T-helper 9 cell (primary cell): ENCODE measurements around the gene TERT.

Source experiments
- DNase-seq: peaks from one replicate; pipeline ENCODE4 v3.0.0-alpha.2; 2020

The TERT gene

DNA sequence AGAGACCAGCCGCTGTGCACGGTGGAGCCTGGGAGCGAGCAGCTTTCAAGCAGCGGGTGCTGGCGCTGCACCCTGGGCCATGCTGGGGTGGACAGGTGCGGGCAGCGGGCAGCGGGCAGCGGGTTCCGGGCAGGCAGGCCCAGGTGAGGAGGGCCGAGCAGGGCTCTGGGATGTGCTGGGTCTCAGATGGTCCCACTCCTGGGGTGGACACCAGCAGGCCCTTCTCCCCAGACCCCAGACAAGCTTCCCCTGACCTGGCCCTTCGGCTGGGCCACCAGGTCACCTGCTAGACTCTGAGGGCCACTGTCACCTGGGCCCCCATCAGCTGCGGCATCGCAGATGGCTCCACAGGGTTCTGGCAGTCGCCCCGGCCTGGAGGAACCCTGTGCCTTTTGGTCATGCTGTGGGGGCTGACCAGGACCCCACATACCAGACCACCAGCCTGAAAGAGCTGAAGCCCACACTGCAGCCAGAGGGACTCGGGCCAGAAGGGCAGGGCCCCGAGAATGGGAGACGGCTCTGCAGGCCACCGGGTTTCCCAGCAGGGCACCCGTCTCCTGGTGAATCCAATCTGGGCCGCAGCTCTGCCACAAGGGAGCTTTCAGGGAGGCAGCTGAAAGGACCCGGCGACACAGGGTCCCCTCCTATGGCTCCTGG lies 91.4 kb downstream of the TERT start:
- DNase-seq: no peak
